B cell (primary cell): ENCODE data around the gene ARHGAP25. TPM values are rescaled to one million over a fixed set of nuclear protein-coding genes. Genes with fewer than 3 reads are reported as not detected.

Experiments
- ATAC-seq: fragments of 200-7000 bp; cut with Tn5 transposase; one replicate; pipeline ENCODE4 v1.10.0; 2021; ENCODE audit warnings: low read depth, mild to moderate bottlenecking, moderate number of reproducible peaks, moderate library complexity
- CTCF ChIA-PET: fragments of 350-600 bp; sonication (Branson Sonifier 250); formaldehyde crosslinking; loops from one replicate; lab custom pipeline; 2021; ENCODE audit warnings: antibody characterized with exemption, inconsistent platforms; lab: Charles Lee
- POLR2A ChIA-PET: fragments of 350-600 bp; sonication (Branson Sonifier 250); formaldehyde crosslinking; loops from one replicate; lab custom pipeline; 2021; ENCODE audit warnings: antibody characterized with exemption; lab: Charles Lee
- DNase-seq: peaks from one replicate; pipeline ENCODE4 v3.0.0; 2013
- H2AFZ ChIP-seq: 2 replicates; pipeline ENCODE4 v1.6.1; 2012; ENCODE audit warnings: mild to moderate bottlenecking, low read depth, low read length; ENCODE audit not compliant: insufficient read depth, poor library complexity, severe bottlenecking
- H3K27ac ChIP-seq, 2 donors: 1 replicate in 1 of 2; 2 replicates in 1 of 2; pipeline ENCODE4 v1.5.1; 2012 to 2013; ENCODE audit warnings: low read length in 2 of 2, mild to moderate bottlenecking in 2 of 2, moderate library complexity in 1 of 2
- H3K27me3 ChIP-seq, 4 experiments: fragments of 200-600 bp in 1 of 4; sonication (generic) in 1 of 4; replicated peaks in 1 of 4; 1 replicate in 2 of 4; 2 replicates in 2 of 4; pipeline versions ENCODE4 v1.6.1 to v1.7.0; 2013 to 2016; ENCODE audit warnings: low read length in 3 of 4, mild to moderate bottlenecking in 2 of 4, mixed read lengths in 1 of 4, moderate library complexity in 1 of 4; ENCODE audit not compliant: insufficient read depth in 4 of 4, control insufficient read depth in 3 of 4; ENCODE audit errors: control extremely low read depth in 1 of 4
- H3K36me3 ChIP-seq, 2 experiments: replicated peaks in 1 of 2; 1 replicate in 1 of 2; 2 replicates in 1 of 2; pipeline versions ENCODE4 v1.6.1 to v1.7.1; 2013; ENCODE audit warnings: low read length in 1 of 2; ENCODE audit not compliant: insufficient read depth in 2 of 2, control insufficient read depth in 1 of 2; ENCODE audit errors: control extremely low read depth in 1 of 2, extremely low read depth in 1 of 2
- H3K4me1 ChIP-seq, 2 donors: fragments of 200-600 bp in 1 of 2; sonication (generic) in 1 of 2; 1 replicate in 1 of 2; 2 replicates in 1 of 2; pipeline versions ENCODE4 v1.5.1 to v1.6.1; 2013 to 2017; ENCODE audit warnings: low read length in 2 of 2; ENCODE audit not compliant: control insufficient read depth in 2 of 2, insufficient read depth in 2 of 2
- H3K4me2 ChIP-seq: replicated peaks from 2 replicates; pipeline ENCODE3; 2012; ENCODE audit warnings: mild to moderate bottlenecking, low read depth, low read length; ENCODE audit not compliant: poor library complexity, severe bottlenecking
- H3K4me3 ChIP-seq, 5 experiments: fragments of 200-600 bp in 1 of 5; sonication (generic) in 1 of 5; 1 replicate in 3 of 5; 2 replicates in 2 of 5; pipeline versions ENCODE4 v1.5.1 to v1.7.0; 2011 to 2016; ENCODE audit warnings: low read length in 4 of 5, mild to moderate bottlenecking in 4 of 5, low read depth in 2 of 5, control low read depth in 1 of 5, moderate library complexity in 1 of 5; ENCODE audit not compliant: insufficient read depth in 1 of 5; ENCODE audit errors: control extremely low read depth in 1 of 5, extremely low read depth in 1 of 5
- H3K79me2 ChIP-seq: fragments of 200-600 bp; sonication (generic); one replicate; pipeline ENCODE4 v1.6.0; 2016; ENCODE audit warnings: low read length; ENCODE audit not compliant: control insufficient read depth, insufficient read depth
- H3K9ac ChIP-seq: fragments of 200-600 bp; sonication (generic); 2 replicates; pipeline ENCODE4 v1.6.1; 2017; ENCODE audit warnings: mild to moderate bottlenecking, low read length, moderate library complexity
- H3K9me3 ChIP-seq, 3 donors: one replicate each; pipeline versions ENCODE4 v1.6.1 to v1.7.1; 2013; ENCODE audit warnings: low read length in 2 of 3; ENCODE audit not compliant: control insufficient read depth in 2 of 3, insufficient read depth in 1 of 3; ENCODE audit errors: control extremely low read depth in 1 of 3
- H4K20me1 ChIP-seq: 2 replicates; pipeline ENCODE4 v1.6.0; 2012; ENCODE audit warnings: mild to moderate bottlenecking, low read length; ENCODE audit not compliant: insufficient read depth, control insufficient read depth, poor library complexity, severe bottlenecking
- H3K27ac Mint-ChIP-seq: one replicate; pipeline ENCODE4 v1.8.0; 2021; ENCODE audit warnings: mixed read lengths
- H3K27me3 Mint-ChIP-seq: one replicate; pipeline ENCODE4 v1.8.0; 2021; ENCODE audit warnings: mixed read lengths
- H3K4me1 Mint-ChIP-seq: one replicate; pipeline ENCODE4 v1.8.0; 2021; ENCODE audit warnings: mixed read lengths
- H3K4me3 Mint-ChIP-seq: one replicate; pipeline ENCODE4 v1.8.0; 2021; ENCODE audit warnings: mixed read lengths
- H3K9me3 Mint-ChIP-seq: one replicate; pipeline ENCODE4 v1.8.0; 2022; ENCODE audit warnings: mixed read lengths; ENCODE audit not compliant: insufficient read depth
- EZH2 ChIP-seq: IDR thresholded peaks from 2 replicates; pipeline ENCODE4 v1.6.1; 2012; ENCODE audit warnings: borderline replicate concordance, low read depth, mild to moderate bottlenecking, moderate library complexity, low read length; ENCODE audit not compliant: insufficient read depth, poor library complexity, severe bottlenecking
- WGBS: methylation state at CpG from one replicate; pipeline ENCODE4 v1.1.5; 2013; ENCODE audit warnings: missing lambda C conversion rate; ENCODE audit not compliant: insufficient coverage; 5-methylcytosine and 5-hydroxymethylcytosine counted together
- intact Hi-C: fragments of 100-400 bp; cut with micrococcal nuclease; formaldehyde crosslinking; loops from one replicate; pipeline ENCODE4 v1.10.0; 2022
- polyA plus RNA-seq: library from polyadenylated mRNA; depleted of rRNA; stranded (reverse); fragments of >200 nt; gene quantifications from 2 replicates; pipeline ENCODE4 v1.2.3, GENCODE V29; 2012
- total RNA-seq, 2 donors: library from RNA; stranded (reverse); fragments of 120-200 nt in 1 of 2; gene quantifications; 1 replicate in 1 of 2; 2 replicates in 1 of 2; pipeline versions ENCODE4 v1.2.3 to v1.2.4, GENCODE V29; 2013 to 2022
- TF ChIP-seq, protein P1 (sequence below): fragments of 200-600 bp; IDR thresholded peaks from one replicate; pipeline ENCODE4 v1.8.0; 2022; ENCODE audit warnings: antibody characterized with exemption, mild to moderate bottlenecking

ARHGAP25 gene
- total and polyA plus RNA-seq, 2 donors (not counting 1 experiment from before 2014, with no cell fraction given): 97.9 to 207 TPM

DNA sequence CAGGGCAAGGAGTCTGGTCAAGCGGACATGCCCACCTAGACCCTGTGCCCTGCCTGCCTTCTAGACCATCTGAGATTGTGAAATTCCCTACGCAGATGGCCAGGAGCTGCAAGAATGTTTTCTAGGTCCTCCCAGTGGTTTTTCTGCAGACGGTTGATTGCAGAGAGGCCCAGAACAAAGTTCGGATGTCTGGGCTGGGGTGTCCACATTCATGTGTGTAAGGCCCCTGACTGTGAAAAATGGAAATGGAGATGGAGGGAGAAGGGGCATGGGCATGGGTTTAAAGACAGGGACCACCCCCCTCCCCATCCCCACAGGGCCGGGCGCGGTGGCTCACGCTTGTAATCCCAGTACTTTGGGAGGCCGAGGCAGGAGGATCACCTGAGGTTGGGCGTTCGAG lies 11.8 kb downstream of the ARHGAP25 start:
- Mint-ChIP-seq H3K27ac (peak overlapping the region; percentile 10), H3K9me3 (no peaks in the 10 kb centered on the region), H3K27me3 (no peaks in the 10 kb centered on the region), H3K4me3 (no peak overlapping the region), H3K4me1 (peaks cover 80% of the 10 kb centered on the region)
- POLR2A ChIA-PET: no interaction called here
- 95% methylated on average over 4 of the region's 11 CpGs for WGBS
- Histone ChIP-seq H3K9ac (no peak overlapping the region), H3K4me3 (no peak overlapping the region), H4K20me1 (no peaks in the 10 kb centered on the region), H2AFZ (no peak overlapping the region), H3K36me3 (peaks cover 6 to 19% of the 10 kb centered on the region in 2 experiments), H3K4me2 (no peak overlapping the region), H3K4me1 (peaks cover 60 to 74% of the 10 kb centered on the region in 2 donors), H3K27ac (no peak overlapping the region), H3K27me3 (no peaks in the 10 kb centered on the region), H3K79me2 (peaks cover 97% of the 10 kb centered on the region), H3K9me3 (no peaks in the 10 kb centered on the region)
- CTCF ChIA-PET: interaction anchor here (0.7 to 17.7 kb wide), 8 partner anchors 25 to 259 kb away, joined by 3 to 425 read pairs (median 6); no protein-coding TSS in a partner anchor
- TF ChIP-seq, protein P1, sequence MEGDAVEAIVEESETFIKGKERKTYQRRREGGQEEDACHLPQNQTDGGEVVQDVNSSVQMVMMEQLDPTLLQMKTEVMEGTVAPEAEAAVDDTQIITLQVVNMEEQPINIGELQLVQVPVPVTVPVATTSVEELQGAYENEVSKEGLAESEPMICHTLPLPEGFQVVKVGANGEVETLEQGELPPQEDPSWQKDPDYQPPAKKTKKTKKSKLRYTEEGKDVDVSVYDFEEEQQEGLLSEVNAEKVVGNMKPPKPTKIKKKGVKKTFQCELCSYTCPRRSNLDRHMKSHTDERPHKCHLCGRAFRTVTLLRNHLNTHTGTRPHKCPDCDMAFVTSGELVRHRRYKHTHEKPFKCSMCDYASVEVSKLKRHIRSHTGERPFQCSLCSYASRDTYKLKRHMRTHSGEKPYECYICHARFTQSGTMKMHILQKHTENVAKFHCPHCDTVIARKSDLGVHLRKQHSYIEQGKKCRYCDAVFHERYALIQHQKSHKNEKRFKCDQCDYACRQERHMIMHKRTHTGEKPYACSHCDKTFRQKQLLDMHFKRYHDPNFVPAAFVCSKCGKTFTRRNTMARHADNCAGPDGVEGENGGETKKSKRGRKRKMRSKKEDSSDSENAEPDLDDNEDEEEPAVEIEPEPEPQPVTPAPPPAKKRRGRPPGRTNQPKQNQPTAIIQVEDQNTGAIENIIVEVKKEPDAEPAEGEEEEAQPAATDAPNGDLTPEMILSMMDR: no peak
- TF ChIP-seq EZH2: no peak
- no peak for DNase-seq
- ATAC-seq: no peak
- intact Hi-C loops: no loop called here

DNA sequence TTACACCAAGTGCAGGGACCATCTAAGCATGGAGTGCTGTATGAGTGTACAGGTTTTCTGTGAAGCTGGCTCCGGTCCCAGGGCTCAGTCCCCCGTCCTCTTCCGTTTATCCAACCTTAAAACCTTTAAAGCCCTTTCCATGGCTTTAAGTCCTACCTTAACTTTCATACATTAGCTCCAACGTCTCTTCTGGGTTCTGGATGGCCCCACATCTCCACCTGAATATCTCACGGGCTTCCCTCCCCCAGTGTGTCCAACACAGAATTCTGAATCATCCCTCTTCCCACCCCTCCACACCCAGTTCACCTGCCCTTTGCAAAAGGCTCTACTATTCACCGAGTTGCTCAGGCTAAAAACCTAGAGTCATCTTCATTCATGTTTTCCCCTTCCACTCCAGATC lies 12.8 kb downstream of the ARHGAP25 start:
- H3K4me3 Mint-ChIP-seq: no peak overlapping the region
- POLR2A ChIA-PET: no interaction called here
- no peak overlapping the region for H3K4me3 ChIP-seq
- peaks cover 60 to 74% of the 10 kb centered on the region in 2 donors for H3K4me1 ChIP-seq
- no peak overlapping the region for H3K9ac ChIP-seq
- no peak overlapping the region for H3K4me2 ChIP-seq
- peak overlapping the region in 1 of 2 donors; percentile 1 for H3K27ac ChIP-seq
- H3K4me1 Mint-ChIP-seq: peaks cover 82% of the 10 kb centered on the region
- no peaks in the 10 kb centered on the region for H4K20me1 ChIP-seq
- CTCF ChIA-PET: interaction anchor here (1.1 to 17.7 kb wide), 4 partner anchors 24 to 178 kb away, joined by 3 to 425 read pairs (median 176); no protein-coding TSS in a partner anchor
- DNase-seq (no peak), ATAC-seq (no peak)
- no peaks in the 10 kb centered on the region for H3K9me3 ChIP-seq
- no peaks in the 10 kb centered on the region for H3K9me3 Mint-ChIP-seq
- intact Hi-C loops: no loop called here
- peaks cover 99% of the 10 kb centered on the region for H3K79me2 ChIP-seq
- H3K27me3 ChIP-seq: no peaks in the 10 kb centered on the region
- H2AFZ ChIP-seq: no peak overlapping the region
- H3K36me3 ChIP-seq: peaks cover 6 to 19% of the 10 kb centered on the region in 2 experiments
- no peaks in the 10 kb centered on the region for H3K27me3 Mint-ChIP-seq
- TF ChIP-seq EZH2: no peak
- TF ChIP-seq, protein P1: no peak
- WGBS: 94% methylated on average over 6 of the region's 6 CpGs
- H3K27ac Mint-ChIP-seq: peak overlapping the region; percentile 61
